HepG2 (cell line): ENCODE results near the gene FBXO7. TPM values are rescaled to one million over a fixed set of nuclear protein-coding genes. Genes with fewer than 3 reads are reported as not detected.
A peak's percentile ranks its signal among the peaks of the same experiment; 100 is the strongest.

Experiments
- ARNT2 ChIP-seq: sonication (generic); formaldehyde crosslinking; IDR thresholded peaks from 2 replicates; pipeline ENCODE4 v1.8.0; 2022; ENCODE audit warnings: mild to moderate bottlenecking, low read depth, missing genetic modification reagents, moderate library complexity
- ETV6 ChIP-seq: sonication (generic); formaldehyde crosslinking; conservative IDR thresholded peaks from 2 replicates; pipeline ENCODE4 v1.4.0; 2020; ENCODE audit warnings: missing genetic modification reagents
- GATAD1 ChIP-seq: IDR thresholded peaks from 2 replicates; pipeline ENCODE4 v1.6.1; 2016; ENCODE audit warnings: missing genetic modification reagents, missing compliant biosample characterization
- HNRNPH1 ChIP-seq: fragments of 200-400 bp; formaldehyde crosslinking; optimal IDR thresholded peaks from 2 replicates; pipeline ENCODE3; 2017; ENCODE audit warnings: mild to moderate bottlenecking, low read depth, low read length
- HNRNPUL1 ChIP-seq: fragments of 200-400 bp; formaldehyde crosslinking; IDR thresholded peaks from 2 replicates; pipeline ENCODE4 v1.6.1; 2017; ENCODE audit warnings: low read depth, mild to moderate bottlenecking, low read length, moderate library complexity
- MAFG ChIP-seq: sonication (generic); formaldehyde crosslinking; IDR thresholded peaks from 2 replicates; pipeline ENCODE4 v1.5.1; 2020; ENCODE audit warnings: mild to moderate bottlenecking, missing genetic modification reagents
- MAFK ChIP-seq, 2 experiments: IDR thresholded peaks in 1 of 2; conservative IDR thresholded peaks in 1 of 2; 2 replicates each; pipeline ENCODE4 v1.6.1; 2011; ENCODE audit warnings: improper control_type of control experiment in 2 of 2, low read length in 2 of 2
- MTF1 ChIP-seq: sonication (generic); formaldehyde crosslinking; IDR thresholded peaks from 2 replicates; pipeline ENCODE4 v1.5.0; 2020; ENCODE audit warnings: missing genetic modification reagents
- NKX3-1 ChIP-seq: sonication (generic); formaldehyde crosslinking; IDR thresholded peaks from 2 replicates; pipeline ENCODE4 v1.5.0; 2020; ENCODE audit warnings: missing genetic modification reagents
- NR2F1 ChIP-seq, 2 experiments: fragments of 450-650 bp in 1 of 2; formaldehyde crosslinking in 1 of 2; IDR thresholded peaks; 2 replicates each; pipeline versions ENCODE4 v1.5.0 to v1.6.1; 2016 to 2020; ENCODE audit warnings: mild to moderate bottlenecking in 1 of 2, missing compliant biosample characterization in 1 of 2, missing genetic modification reagents in 1 of 2, moderate library complexity in 1 of 2
- PCBP2 ChIP-seq: fragments of 200-400 bp; formaldehyde crosslinking; optimal IDR thresholded peaks from 2 replicates; pipeline ENCODE3; 2018; ENCODE audit warnings: low read length, low read depth; ENCODE audit not compliant: poor library complexity, severe bottlenecking
- REXO4 ChIP-seq: sonication (generic); formaldehyde crosslinking; IDR thresholded peaks from 2 replicates; pipeline ENCODE4 v1.8.0; 2022; ENCODE audit warnings: missing genetic modification reagents, mild to moderate bottlenecking, borderline replicate concordance
- RFXANK ChIP-seq: IDR thresholded peaks from 2 replicates; pipeline ENCODE4 v1.6.1; 2016
- SAP130 ChIP-seq: IDR thresholded peaks from 2 replicates; pipeline ENCODE4 v1.6.1; 2016; ENCODE audit warnings: low read depth
- TBX3 ChIP-seq: fragments of 450-650 bp; IDR thresholded peaks from 2 replicates; pipeline ENCODE4 v1.6.1; 2017; ENCODE audit warnings: antibody characterized with exemption, mild to moderate bottlenecking, inconsistent platforms, borderline replicate concordance
- XRCC5 ChIP-seq: fragments of 200-400 bp; formaldehyde crosslinking; optimal IDR thresholded peaks from 2 replicates; pipeline ENCODE3; 2017; ENCODE audit warnings: mild to moderate bottlenecking, low read length
- ZBTB7A ChIP-seq: sonication (generic); formaldehyde crosslinking; IDR thresholded peaks from 2 replicates; pipeline ENCODE4 v1.8.0; 2022; ENCODE audit warnings: mild to moderate bottlenecking, missing genetic modification reagents
- ZFP62 ChIP-seq: sonication (generic); formaldehyde crosslinking; IDR thresholded peaks from 2 replicates; pipeline ENCODE4 v1.4.0; 2020; ENCODE audit warnings: missing genetic modification reagents
- ZNF136 ChIP-seq: sonication (generic); formaldehyde crosslinking; IDR thresholded peaks from 2 replicates; pipeline ENCODE4 v1.8.1; 2022; ENCODE audit warnings: low read depth, mild to moderate bottlenecking, moderate library complexity, missing genetic modification reagents
- ZNF160 ChIP-seq: sonication (generic); formaldehyde crosslinking; IDR thresholded peaks from 2 replicates; pipeline ENCODE4 v1.8.0; 2022; ENCODE audit warnings: mild to moderate bottlenecking, inconsistent platforms, missing genetic modification reagents
- ZNF235 ChIP-seq: sonication (generic); formaldehyde crosslinking; IDR thresholded peaks from 2 replicates; pipeline ENCODE4 v1.8.1; 2023; ENCODE audit warnings: mild to moderate bottlenecking, missing genetic modification reagents, borderline replicate concordance
- ZNF251 ChIP-seq: sonication (generic); formaldehyde crosslinking; IDR thresholded peaks from 2 replicates; pipeline ENCODE4 v1.9.0; 2021; ENCODE audit warnings: mild to moderate bottlenecking, missing genetic modification reagents
- ZNF296 ChIP-seq: sonication (generic); formaldehyde crosslinking; conservative IDR thresholded peaks from 2 replicates; pipeline ENCODE4 v1.5.0; 2020; ENCODE audit warnings: mild to moderate bottlenecking, missing genetic modification reagents
- ZNF34 ChIP-seq: sonication (generic); formaldehyde crosslinking; IDR thresholded peaks from 2 replicates; pipeline ENCODE4 v1.4.0; 2020; ENCODE audit warnings: mild to moderate bottlenecking, missing genetic modification reagents, borderline replicate concordance
- ZNF720 ChIP-seq: sonication (generic); formaldehyde crosslinking; IDR thresholded peaks from 2 replicates; pipeline ENCODE4 v1.4.0; 2020; ENCODE audit warnings: missing genetic modification reagents
- ZNF782 ChIP-seq: sonication (generic); formaldehyde crosslinking; IDR thresholded peaks from 2 replicates; pipeline ENCODE4 v1.4.0; 2020; ENCODE audit warnings: missing genetic modification reagents, mild to moderate bottlenecking, borderline replicate concordance
- polyA plus RNA-seq, 8 experiments: library from polyadenylated mRNA; depleted of rRNA in 3 of 8; stranded (reverse) in 7 of 8; unstranded in 1 of 8; fragments of >200 nt; fragmentation: Illumina TruSeq in 4 of 8; extraction: Trizol in 4 of 8; gene quantifications; 2 replicates each; pipeline versions ENCODE4 v1.2.1 to v1.2.3, GENCODE V29; 2011 to 2016; ENCODE audit warnings: low read depth in 4 of 8, missing spikeins in 1 of 8, mixed read lengths in 1 of 8; ENCODE audit not compliant: insufficient read depth in 1 of 8
- total RNA-seq, 5 experiments: library from RNA; depleted of rRNA; stranded (reverse); fragments of >200 nt; fragmentation: Illumina TruSeq; extraction: Trizol; gene quantifications; 2 replicates each; pipeline ENCODE4 v1.2.3, GENCODE V29; 2016; ENCODE audit warnings: low read depth in 1 of 5
- TF ChIP-seq, protein P1 (sequence below): sonication (generic); formaldehyde crosslinking; conservative IDR thresholded peaks from 2 replicates; pipeline ENCODE4 v1.8.0; 2022; ENCODE audit warnings: mild to moderate bottlenecking, moderate library complexity, missing genetic modification reagents
- TF ChIP-seq, protein P2 (sequence below): sonication (generic); formaldehyde crosslinking; IDR thresholded peaks from 2 replicates; pipeline ENCODE4 v1.9.0; 2022; ENCODE audit warnings: missing genetic modification reagents, mild to moderate bottlenecking, borderline replicate concordance

FBXO7 gene
- total and polyA plus RNA-seq, 2 of the 13 experiments (the other 11 are each of a cell fraction or from before 2014, with no cell fraction given) = 105 to 172 TPM

DNA sequence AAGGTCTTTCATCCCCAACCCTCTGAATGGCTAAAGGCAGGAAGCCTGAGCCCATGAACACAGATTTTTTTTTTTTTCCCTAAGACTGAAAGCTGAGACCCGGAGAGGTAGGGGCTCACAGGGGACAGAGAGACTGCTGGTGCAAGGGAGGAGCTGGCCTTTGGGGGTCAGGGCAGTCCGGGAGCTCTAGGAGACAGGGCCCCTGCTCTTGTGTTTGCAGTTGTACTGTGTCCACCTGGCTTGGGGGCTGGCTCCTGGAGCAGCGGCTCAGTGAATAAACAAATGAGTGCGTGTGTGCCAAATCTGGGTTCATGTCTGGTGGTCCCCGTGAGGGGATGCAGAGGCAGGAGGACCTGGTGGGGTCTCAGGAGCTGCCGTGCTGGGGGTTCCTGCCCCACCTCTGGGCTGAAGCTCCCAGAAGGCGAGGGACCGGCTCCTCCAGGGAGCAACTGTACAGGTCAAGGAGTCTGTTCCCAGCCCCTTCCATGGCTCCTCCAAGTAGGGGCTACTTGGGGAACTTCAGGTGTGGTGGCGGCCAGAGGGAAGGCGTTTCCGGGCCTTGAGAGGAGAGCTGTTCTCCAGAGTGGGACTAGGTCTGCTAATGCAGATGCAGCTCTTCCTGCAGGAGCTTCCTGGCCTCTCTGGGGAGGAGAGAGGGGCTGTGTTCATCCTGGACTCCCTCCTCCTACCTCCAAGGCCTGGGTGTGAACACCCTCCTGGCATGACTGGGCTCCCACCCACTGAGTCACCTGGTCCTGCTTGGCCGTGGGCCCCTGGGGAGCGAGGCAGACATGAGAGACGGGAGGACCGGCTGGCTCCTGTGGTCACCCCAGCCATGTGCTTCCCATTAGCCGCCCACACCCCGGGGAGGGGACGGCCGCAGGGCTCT, 57.6 kb downstream of the FBXO7 start (continued):
- TF ChIP-seq RFXANK (CRISPR knock-in tag) (0 out of 2 replicates have a peak, but pooled peaks have one; percentile 63), ZBTB7A (CRISPR knock-in tag) (peak; percentile 95), TBX3 (no peak), MAFG (CRISPR knock-in tag) (no peak), ZNF782 (CRISPR knock-in tag) (no peak), HNRNPH1 (peak; percentile 39), ZNF160 (CRISPR knock-in tag) (0 out of 2 replicates have a peak, but pooled peaks have one; percentile 49), HNRNPUL1 (no peak), ZNF136 (CRISPR knock-in tag) (no peak), ZNF235 (CRISPR knock-in tag) (no peak), XRCC5 (peak; percentile 11), ZFP62 (no peak), ZNF720 (0 out of 2 replicates have a peak, but pooled peaks have one; percentile 62), MTF1 (CRISPR knock-in tag) (no peak), GATAD1 (CRISPR knock-in tag) (peak; percentile 16; the same call in 1 of the 2 replicates), REXO4 (CRISPR knock-in tag) (no peak), ZNF296 (CRISPR knock-in tag) (peak; percentile 72; the same call in 1 of the 2 replicates), ETV6 (CRISPR knock-in tag) (0 out of 2 replicates have a peak, but pooled peaks have one; percentile 48), MAFK (conservative IDR thresholded peaks at IDR 0.05 in 1 of 2, IDR thresholded peaks at IDR 0.05 in 1 of 2; ENCODE audit: low read length in 2 of 2) (no peak), ZNF251 (no peak), ARNT2 (CRISPR knock-in tag) (no peak), ZNF34 (no peak), NKX3-1 (CRISPR knock-in tag) (0 out of 2 replicates have a peak, but pooled peaks have one; percentile 36), SAP130 (CRISPR knock-in tag) (peak; percentile 56), NR2F1 (CRISPR knock-in tag; IDR thresholded peaks at IDR 0.05) (peak; percentile 34 to 88; a peak in 2 of 4 replicates), PCBP2 (no peak)
- TF ChIP-seq, protein P1, sequence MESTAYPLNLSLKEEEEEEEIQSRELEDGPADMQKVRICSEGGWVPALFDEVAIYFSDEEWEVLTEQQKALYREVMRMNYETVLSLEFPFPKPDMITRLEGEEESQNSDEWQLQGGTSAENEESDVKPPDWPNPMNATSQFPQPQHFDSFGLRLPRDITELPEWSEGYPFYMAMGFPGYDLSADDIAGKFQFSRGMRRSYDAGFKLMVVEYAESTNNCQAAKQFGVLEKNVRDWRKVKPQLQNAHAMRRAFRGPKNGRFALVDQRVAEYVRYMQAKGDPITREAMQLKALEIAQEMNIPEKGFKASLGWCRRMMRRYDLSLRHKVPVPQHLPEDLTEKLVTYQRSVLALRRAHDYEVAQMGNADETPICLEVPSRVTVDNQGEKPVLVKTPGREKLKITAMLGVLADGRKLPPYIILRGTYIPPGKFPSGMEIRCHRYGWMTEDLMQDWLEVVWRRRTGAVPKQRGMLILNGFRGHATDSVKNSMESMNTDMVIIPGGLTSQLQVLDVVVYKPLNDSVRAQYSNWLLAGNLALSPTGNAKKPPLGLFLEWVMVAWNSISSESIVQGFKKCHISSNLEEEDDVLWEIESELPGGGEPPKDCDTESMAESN (CRISPR knock-in tag) = peak; percentile 39; the same call in 1 of the 2 replicates
- TF ChIP-seq, protein P2, sequence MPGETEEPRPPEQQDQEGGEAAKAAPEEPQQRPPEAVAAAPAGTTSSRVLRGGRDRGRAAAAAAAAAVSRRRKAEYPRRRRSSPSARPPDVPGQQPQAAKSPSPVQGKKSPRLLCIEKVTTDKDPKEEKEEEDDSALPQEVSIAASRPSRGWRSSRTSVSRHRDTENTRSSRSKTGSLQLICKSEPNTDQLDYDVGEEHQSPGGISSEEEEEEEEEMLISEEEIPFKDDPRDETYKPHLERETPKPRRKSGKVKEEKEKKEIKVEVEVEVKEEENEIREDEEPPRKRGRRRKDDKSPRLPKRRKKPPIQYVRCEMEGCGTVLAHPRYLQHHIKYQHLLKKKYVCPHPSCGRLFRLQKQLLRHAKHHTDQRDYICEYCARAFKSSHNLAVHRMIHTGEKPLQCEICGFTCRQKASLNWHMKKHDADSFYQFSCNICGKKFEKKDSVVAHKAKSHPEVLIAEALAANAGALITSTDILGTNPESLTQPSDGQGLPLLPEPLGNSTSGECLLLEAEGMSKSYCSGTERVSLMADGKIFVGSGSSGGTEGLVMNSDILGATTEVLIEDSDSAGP = peak; percentile 88; the same call in 1 of the 2 replicates
